HG03159 (cell line): ENCODE data around the gene ST7.

Source experiments
- ATAC-seq: cut with Tn5 transposase; IDR thresholded peaks from one replicate; pipeline ENCODE4 v1.9.1; 2021; ENCODE audit warnings: mild to moderate bottlenecking, moderate library complexity; ENCODE audit not compliant: unreplicated experiment

Gene ST7

GRCh38 chr7:117179701-117180100 is 226.4 kb downstream of the ST7 start:
- no peak for ATAC-seq

- ATAC-seq = no peak
Measured at GRCh38 chr7:117183729-117184128, 230.4 kb downstream of the ST7 start.

DNA sequence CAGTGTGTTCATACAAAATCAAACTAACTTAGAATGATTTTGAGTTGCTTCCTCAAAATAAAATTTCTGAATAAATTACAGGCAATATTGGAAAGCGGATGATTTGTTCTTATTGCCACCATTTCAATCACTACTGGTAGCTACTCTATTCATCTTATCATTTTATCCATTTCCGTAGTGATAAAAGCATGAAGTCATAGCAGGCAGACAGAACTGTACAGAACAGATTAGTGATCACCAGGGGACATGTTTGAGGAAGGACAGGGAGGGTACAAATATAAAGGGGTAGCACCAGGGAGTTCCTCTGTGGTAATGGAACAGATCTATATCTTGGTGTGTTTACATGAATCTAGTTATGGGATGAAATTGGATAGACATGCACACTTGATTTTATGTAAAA is 231.1 kb downstream of the ST7 start:
- ATAC-seq = no peak

DNA sequence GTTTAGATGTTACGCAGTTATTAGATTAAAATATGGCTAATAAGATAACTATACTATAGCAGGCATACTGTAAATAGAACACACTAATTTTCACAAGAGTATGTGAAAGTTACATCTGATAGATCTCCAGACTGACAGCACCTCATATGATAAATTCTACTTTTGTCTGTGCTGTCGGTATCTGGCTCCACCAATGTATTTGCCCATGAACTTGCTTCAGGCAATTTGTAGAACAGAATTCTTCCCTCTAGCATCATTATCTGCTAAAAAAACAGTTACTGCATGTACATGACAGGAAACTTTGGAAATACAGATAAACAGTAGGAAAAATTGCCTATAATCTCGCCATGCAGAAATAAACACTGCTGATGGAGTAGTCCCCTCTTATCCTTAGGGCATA is 231.8 kb downstream of the ST7 start:
- ATAC-seq = no peak

DNA sequence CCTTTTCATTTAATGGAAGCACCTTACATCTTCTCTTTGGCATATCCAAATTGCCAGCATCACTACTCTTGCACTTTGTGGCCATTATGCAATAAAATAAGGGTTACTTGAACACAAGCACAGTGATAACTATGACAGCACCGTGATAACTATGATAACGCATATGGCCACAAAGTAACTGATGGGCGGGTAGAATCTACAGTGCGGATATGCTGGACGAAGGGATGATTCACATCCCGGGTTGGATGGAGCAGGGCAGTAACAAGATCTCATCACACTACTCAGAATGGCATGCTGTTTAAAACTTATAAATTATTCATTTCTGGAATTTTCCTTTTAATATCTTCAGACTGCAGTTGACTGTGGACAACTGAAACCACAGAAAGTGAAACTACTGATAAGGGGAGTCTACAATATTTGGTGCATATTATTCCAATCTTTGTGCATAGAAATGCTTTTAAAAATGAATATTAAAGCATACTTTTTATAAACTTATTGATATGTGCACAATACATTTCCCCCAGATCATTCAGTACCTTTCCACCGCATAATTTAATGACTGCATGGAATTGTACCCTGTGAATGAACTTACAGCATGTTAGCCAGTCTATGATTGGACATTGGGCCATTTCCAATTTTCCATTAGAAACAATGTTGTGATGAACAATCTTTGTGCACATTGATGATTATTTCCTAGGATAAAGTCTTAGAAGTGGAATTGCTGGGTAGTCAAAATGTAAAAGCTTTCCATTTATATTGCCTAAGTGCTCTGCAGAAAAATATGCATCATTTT is 233.1 kb downstream of the ST7 start:
- ATAC-seq = no peak

DNA sequence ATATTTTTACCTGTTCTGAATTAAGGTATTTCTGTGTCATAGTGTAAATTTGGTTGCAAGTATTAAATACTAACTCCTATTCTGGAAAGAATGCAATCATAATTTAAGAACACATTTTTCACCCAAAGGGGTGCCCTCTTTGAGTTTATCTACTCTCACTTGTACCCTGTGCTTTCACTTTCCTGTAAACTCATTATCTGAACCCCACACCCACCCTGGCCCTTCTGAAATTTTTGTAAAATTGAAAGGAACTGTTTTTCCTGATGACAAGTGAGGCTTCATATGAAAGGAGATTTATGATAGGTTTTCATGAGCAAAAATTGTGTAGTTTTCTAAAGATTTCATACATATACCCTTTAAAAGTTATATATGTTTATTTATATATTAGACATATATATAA is 235.1 kb downstream of the ST7 start:
- no peak for ATAC-seq

- ATAC-seq = no peak
Measured at GRCh38 chr7:117188949-117189592, 235.8 kb downstream of the ST7 start.

GRCh38 chr7:117190104-117190503 is 236.8 kb downstream of the ST7 start:
- ATAC-seq = no peak

GRCh38 chr7:117190746-117191435 is 237.6 kb downstream of the ST7 start:
- ATAC-seq = no peak

GRCh38 chr7:117192108-117192507 is 238.8 kb downstream of the ST7 start:
- no peak for ATAC-seq

DNA sequence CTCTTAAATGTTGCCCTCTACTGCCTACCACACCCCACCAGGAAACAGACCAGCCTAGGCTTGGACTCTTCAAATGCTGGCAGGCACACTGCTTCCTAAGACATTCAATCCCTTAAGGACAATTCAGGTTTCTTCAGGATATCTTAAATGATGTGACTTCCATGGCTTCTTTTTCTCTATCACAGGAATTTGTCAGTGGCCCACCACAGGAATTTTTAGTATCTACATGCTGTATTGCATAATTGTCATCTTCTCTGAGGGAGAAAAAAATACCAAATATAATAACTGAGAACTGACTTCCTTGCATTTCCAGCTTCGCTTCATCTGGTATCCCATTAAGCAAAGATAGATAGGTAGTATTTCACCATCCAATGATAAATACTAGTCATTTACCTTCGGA is 240.3 kb downstream of the ST7 start:
- no peak for ATAC-seq

GRCh38 chr7:117194445-117194844 is 241.1 kb downstream of the ST7 start:
- ATAC-seq = no peak

- no peak for ATAC-seq
Measured at GRCh38 chr7:117195361-117196029, 242.2 kb downstream of the ST7 start.

DNA sequence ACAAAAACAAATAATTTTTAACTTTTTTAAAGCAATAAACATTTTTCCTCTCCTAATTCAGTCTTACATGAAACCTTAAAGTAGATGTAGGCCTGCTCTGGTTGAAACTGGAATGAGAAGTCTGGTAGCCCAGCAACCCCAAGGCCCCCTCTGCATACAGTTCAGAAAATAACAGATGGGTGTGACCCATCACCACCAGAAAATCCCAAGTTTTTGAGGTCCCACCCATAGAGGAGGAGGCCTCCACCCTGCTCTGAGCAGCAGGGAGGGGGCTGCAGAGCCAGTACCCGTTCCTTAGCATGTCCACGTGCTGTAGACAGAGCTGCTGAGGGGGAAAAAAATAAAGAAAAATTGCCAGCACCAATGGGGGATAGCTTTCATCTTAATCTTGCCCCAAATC is 246.8 kb downstream of the ST7 start:
- no peak for ATAC-seq

- ATAC-seq = no peak
Measured at GRCh38 chr7:117200786-117201458, 247.6 kb downstream of the ST7 start.

DNA sequence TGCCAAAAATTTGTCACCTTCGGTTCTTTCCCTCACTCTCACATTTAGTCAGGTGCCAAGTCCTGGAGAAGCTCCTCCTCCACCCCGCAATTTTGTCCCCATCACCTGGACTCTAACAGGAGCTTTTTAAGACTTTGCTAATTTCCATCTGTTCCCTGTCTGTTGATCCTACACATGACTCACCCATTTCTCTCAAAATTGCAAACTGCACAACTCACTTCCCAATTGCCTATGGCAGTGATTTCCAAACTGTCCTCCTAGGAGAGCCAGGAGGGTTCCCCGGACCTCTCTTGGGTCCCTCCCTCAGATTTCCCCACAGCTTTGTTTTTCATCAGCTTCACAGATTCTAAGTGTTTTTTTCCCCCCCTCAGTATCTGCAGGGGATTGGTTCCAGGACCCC is 249.2 kb downstream of the ST7 start:
- no peak for ATAC-seq

DNA sequence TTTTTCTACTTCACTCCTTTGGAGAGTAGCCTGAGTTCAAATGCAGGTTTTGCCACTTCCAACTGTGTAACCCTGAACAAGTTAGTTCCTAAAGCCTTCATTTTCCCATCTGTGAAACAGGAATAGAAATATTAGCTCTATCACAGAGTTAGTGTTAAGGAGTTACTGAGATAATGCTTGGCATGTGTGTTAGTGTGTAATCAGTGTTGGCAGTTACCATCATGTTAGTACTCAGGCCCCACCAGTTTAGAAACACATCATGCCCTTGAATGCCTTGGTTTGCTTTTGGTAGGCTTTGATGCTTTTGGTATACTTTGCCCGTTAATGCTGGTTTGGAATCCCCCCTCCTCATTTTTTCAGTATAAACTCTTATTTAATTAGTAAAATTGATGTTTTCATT is 249.9 kb downstream of the ST7 start:
- ATAC-seq = no peak

GRCh38 chr7:117205873-117206272 is 252.6 kb downstream of the ST7 start:
- no peak for ATAC-seq

GRCh38 chr7:117208257-117208656 is 255.0 kb downstream of the ST7 start:
- no peak for ATAC-seq

- ATAC-seq = no peak
Measured at GRCh38 chr7:117210397-117210796, 257.1 kb downstream of the ST7 start.

GRCh38 chr7:117210908-117211307 is 257.6 kb downstream of the ST7 start:
- ATAC-seq = no peak
